K562 (cell line): ENCODE measurements around the gene ATG12. TPM values are rescaled to one million over a fixed set of nuclear protein-coding genes. Genes with fewer than 3 reads are reported as not detected.
"Not testable (repeated sequence)": the region's sequence is repeated elsewhere in the genome, so short reads cannot be mapped to it uniquely, and the experiment has no call there.

Source experiments
- ATAC-seq: fragments of 200-7000 bp; cut with Tn5 transposase; 3 replicates; pipeline ENCODE4 v1.9.1; 2020; ENCODE audit warnings: moderate library complexity
- BruUV-seq: library from RNA; stranded (reverse); fragments of 400-500 nt; replicated peaks from 2 replicates; lab custom pipeline; 2021; lab: Mats Ljungman, UMichigan
- CTCF ChIA-PET: fragments of 300-600 bp; formaldehyde crosslinking; extraction: SDS; loops from one replicate; lab custom pipeline; 2021; ENCODE audit warnings: low intra/inter-chr PET ratio; lab: Yijun Ruan, JAX
- POLR2A ChIA-PET: fragments of 300-600, 350-650 bp; sonication (Branson Sonifier 250); formaldehyde crosslinking; extraction: SDS; loops from one replicate; lab custom pipeline; 2021; ENCODE audit warnings: antibody characterized with exemption, inconsistent platforms; lab: Yijun Ruan, JAX
- DNase-seq, 4 experiments: peaks; one replicate each; pipeline versions ENCODE4 v3.0.0 to v3.0.0-alpha.2; 2011 to 2018; ENCODE audit warnings: low spot score in 3 of 4, mixed read lengths in 3 of 4; ENCODE audit errors: extremely low read depth in 1 of 4
- FAIRE-seq: peaks from 2 replicates; lab custom pipeline; 2011; peaks lifted over from hg19 to GRCh38; lab: Jason Lieb, UNC
- H2AFZ ChIP-seq: 2 replicates; pipeline ENCODE4 v1.6.0; 2011; ENCODE audit warnings: low read depth, low read length, control low read depth, inconsistent platforms
- H3K27ac ChIP-seq: fragments of 200-600 bp; 3 replicates; pipeline ENCODE4 v1.8.0; 2011; ENCODE audit warnings: low read depth, mild to moderate bottlenecking, control low read depth, inconsistent platforms, low read length, moderate library complexity, mixed read lengths; ENCODE audit errors: extremely low read depth
- H3K27me3 ChIP-seq, 2 experiments: fragments of 300-600 bp in 1 of 2; 2 replicates in 1 of 2; 3 replicates in 1 of 2; pipeline versions ENCODE4 v1.6.0 to v1.8.0; 2011; ENCODE audit warnings: inconsistent platforms in 2 of 2, low read length in 2 of 2, mild to moderate bottlenecking in 1 of 2, mixed read lengths in 1 of 2, moderate library complexity in 1 of 2; ENCODE audit not compliant: control insufficient read depth in 2 of 2, insufficient read depth in 2 of 2
- H3K36me3 ChIP-seq: fragments of 300-600 bp; 3 replicates; pipeline ENCODE4 v1.8.0; 2011; ENCODE audit warnings: mild to moderate bottlenecking, low read length, inconsistent platforms; ENCODE audit not compliant: control insufficient read depth, insufficient read depth
- H3K4me1 ChIP-seq, 2 experiments: fragments of 200-600 bp in 1 of 2; replicated peaks in 1 of 2; 2 replicates in 1 of 2; 3 replicates in 1 of 2; pipeline versions ENCODE4 v1.5.1 to v1.8.0; 2011; ENCODE audit warnings: inconsistent platforms in 2 of 2, low read length in 2 of 2, mild to moderate bottlenecking in 1 of 2, mixed read lengths in 1 of 2, moderate library complexity in 1 of 2; ENCODE audit not compliant: control insufficient read depth in 2 of 2, insufficient read depth in 2 of 2
- H3K4me2 ChIP-seq: 2 replicates; pipeline ENCODE4 v1.6.1; 2011; ENCODE audit warnings: low read length, control low read depth, inconsistent platforms, mixed read lengths; ENCODE audit not compliant: insufficient read depth
- H3K4me3 ChIP-seq: fragments of 200-600 bp; sonication (generic), shearing (Covaris generic); 2 replicates; pipeline ENCODE4 v1.5.1; 2016; ENCODE audit warnings: control low read depth, inconsistent platforms
- H3K79me2 ChIP-seq: fragments of 200-600 bp; 3 replicates; pipeline ENCODE4 v1.8.0; 2011; ENCODE audit warnings: low read length, inconsistent platforms; ENCODE audit not compliant: control insufficient read depth, insufficient read depth
- H3K9ac ChIP-seq, 2 experiments: 2 replicates each; pipeline versions ENCODE4 v1.6.0 to v1.6.1; 2011; ENCODE audit warnings: low read depth in 2 of 2, low read length in 2 of 2, control low read depth in 1 of 2, inconsistent platforms in 1 of 2, mild to moderate bottlenecking in 1 of 2, mixed read lengths in 1 of 2; ENCODE audit not compliant: insufficient read depth in 1 of 2
- H3K9me1 ChIP-seq: one replicate; pipeline ENCODE4 v1.6.0; 2011; ENCODE audit warnings: inconsistent platforms, mild to moderate bottlenecking, low read length, moderate library complexity; ENCODE audit not compliant: control insufficient read depth, insufficient read depth
- H3K9me3 ChIP-seq: replicated peaks from 2 replicates; pipeline ENCODE4 v1.5.1; 2011; ENCODE audit warnings: low read depth, low read length, inconsistent platforms; ENCODE audit not compliant: control insufficient read depth, insufficient read depth
- H4K20me1 ChIP-seq: replicated peaks from 2 replicates; pipeline ENCODE4 v1.6.1; 2011; ENCODE audit warnings: low read length, inconsistent platforms, mixed read lengths; ENCODE audit not compliant: control insufficient read depth, insufficient read depth
- CHD2 ChIP-seq: IDR thresholded peaks from 2 replicates; pipeline ENCODE4 v1.6.1; 2011; ENCODE audit warnings: low read depth, low read length
- CSDE1 ChIP-seq, 2 experiments: fragments of 450-650 bp; IDR thresholded peaks; 2 replicates each; pipeline ENCODE4 v1.6.1; 2016; ENCODE audit warnings: mild to moderate bottlenecking in 1 of 2
- ETV5 ChIP-seq: sonication (generic); formaldehyde crosslinking; IDR thresholded peaks from 2 replicates; pipeline ENCODE4 v1.4.0; 2020; ENCODE audit warnings: low read depth, mild to moderate bottlenecking, missing genetic modification reagents
- GTF3C2 ChIP-seq: IDR thresholded peaks from 3 replicates; pipeline ENCODE4 v1.6.1; 2011; ENCODE audit warnings: borderline replicate concordance, mild to moderate bottlenecking, moderate library complexity; ENCODE audit not compliant: insufficient read length; ENCODE audit errors: extremely low read depth
- L3MBTL2 ChIP-seq: fragments of 450-650 bp; IDR thresholded peaks from 2 replicates; pipeline ENCODE4 v1.6.1; 2016; ENCODE audit warnings: mild to moderate bottlenecking, moderate library complexity
- NR0B1 ChIP-seq: fragments of 450-650 bp; IDR thresholded peaks from one replicate; pipeline ENCODE4 v1.6.1; 2018; ENCODE audit warnings: mild to moderate bottlenecking, moderate library complexity; ENCODE audit not compliant: partially characterized antibody
- SP2 ChIP-seq: IDR thresholded peaks from 2 replicates; pipeline ENCODE4 v1.6.1; 2011; ENCODE audit warnings: mild to moderate bottlenecking, low read depth, low read length, moderate library complexity; ENCODE audit not compliant: poor library complexity, severe bottlenecking; ENCODE audit errors: extremely low read depth
- TFE3 ChIP-seq: fragments of 450-650 bp; formaldehyde crosslinking; IDR thresholded peaks from 2 replicates; pipeline ENCODE4 v1.4.0; 2020; ENCODE audit warnings: mild to moderate bottlenecking, mixed read lengths
- ZNF146 ChIP-seq: IDR thresholded peaks from one replicate; pipeline ENCODE4 v1.6.1; 2018; ENCODE audit warnings: missing compliant biosample characterization; ENCODE audit not compliant: unreplicated experiment
- WGBS: fragments of 100-300 bp; shearing (Covaris generic); methylation state at CpG from one replicate; pipeline ENCODE4 v1.1.6; 2016; ENCODE audit warnings: low coverage, mixed read lengths; ENCODE audit not compliant: insufficient coverage; ENCODE audit errors: missing lambda C conversion rate; 5-methylcytosine and 5-hydroxymethylcytosine counted together
- in situ Hi-C: fragments of 300-500 bp; cut with MboI; formaldehyde crosslinking; loops from 4 replicates; pipeline ENCODE4 v1.15.0; 2018; ENCODE audit warnings: inconsistent platforms, mixed read lengths
- intact Hi-C: fragments of 100-400 bp; cut with micrococcal nuclease; formaldehyde crosslinking; loops from 2 replicates; pipeline ENCODE4 v1.14.2; 2022
- polyA plus RNA-seq, 8 experiments: library from polyadenylated mRNA; depleted of rRNA in 4 of 8; stranded (reverse) in 5 of 8; unstranded in 3 of 8; fragments of >200 nt; fragmentation: Nextera tagmentation in 2 of 8; fragmentation: Illumina TruSeq in 1 of 8; extraction: Ambion mirVana in 2 of 8; extraction: Trizol in 1 of 8; gene quantifications; 2 replicates each; pipeline versions ENCODE4 v1.2.1 to v1.2.3, GENCODE V29; 2011 to 2014; ENCODE audit warnings: inconsistent platforms in 1 of 8, missing spikeins in 1 of 8
- total RNA-seq, 7 experiments: library from RNA; depleted of rRNA in 6 of 7; stranded (reverse); fragments of >200 nt in 6 of 7; fragmentation: Illumina TruSeq in 2 of 7; extraction: Trizol in 2 of 7; gene quantifications; 2 replicates each; pipeline versions ENCODE4 v1.2.1 to v1.2.3, GENCODE V29; 2011 to 2021; ENCODE audit warnings: low replicate concordance in 1 of 7

ATG12 gene
- total and polyA plus RNA-seq, 9 of the 15 experiments (the other 6 are each of a cell fraction or from before 2014, with no cell fraction given): 21.6 to 132 (median 61.3) TPM

GRCh38 chr5:115877342-115877741 lies 36.0 kb upstream of the ATG12 start:
- H3K9ac ChIP-seq, H3K9me3 ChIP-seq, H3K27ac ChIP-seq, POLR2A ChIA-PET, CTCF ChIA-PET, BruUV-seq, H3K4me2 ChIP-seq, H3K9me1 ChIP-seq, H3K36me3 ChIP-seq, H3K27me3 ChIP-seq, H3K79me2 ChIP-seq, in situ Hi-C loops, H3K4me3 ChIP-seq, H3K4me1 ChIP-seq, ATAC-seq, intact Hi-C loops, H2AFZ ChIP-seq, DNase-seq, FAIRE-seq, H4K20me1 ChIP-seq: not testable (repeated sequence)
- 64% methylated on average over 5 of the region's 5 CpGs for WGBS
- peak; percentile 51 for TF ChIP-seq ZNF146 (CRISPR knock-in tag)

GRCh38 chr5:115875447-115875846 lies 34.1 kb upstream of the ATG12 start:
- no peak overlapping the region for H2AFZ ChIP-seq
- intact Hi-C loops: no loop called here
- WGBS: 60% methylated on average over 2 of the region's 2 CpGs
- no peak overlapping the region for H3K4me3 ChIP-seq
- H4K20me1 ChIP-seq: no peaks in the 10 kb centered on the region
- FAIRE-seq (no peak), ATAC-seq (no peak), DNase-seq (no peak)
- H3K79me2 ChIP-seq: no peaks in the 10 kb centered on the region
- H3K9ac ChIP-seq: no peak overlapping the region
- no peaks in the 10 kb centered on the region for H3K27me3 ChIP-seq
- peaks cover 8% of the 10 kb centered on the region; the same call in 2 of the 3 replicates for H3K36me3 ChIP-seq
- ChIA-PET CTCF (no interaction called here), POLR2A (no interaction called here)
- H3K4me2 ChIP-seq: no peak overlapping the region
- H3K27ac ChIP-seq: no peak overlapping the region
- H3K4me1 ChIP-seq: no peaks in the 10 kb centered on the region
- BruUV-seq: no TSS peak
- no peaks in the 10 kb centered on the region for H3K9me1 ChIP-seq
- in situ Hi-C loops: no loop called here
- H3K9me3 ChIP-seq: no peaks in the 10 kb centered on the region
- no peak for TF ChIP-seq TFE3
- no peak for TF ChIP-seq SP2
- no peak for TF ChIP-seq GTF3C2
- no peak for TF ChIP-seq L3MBTL2
- no peak for TF ChIP-seq ETV5
- no peak for TF ChIP-seq CSDE1 (IDR thresholded peaks at IDR 0.05)
- TF ChIP-seq CHD2: no peak
- no peak for TF ChIP-seq NR0B1
